D721Med (cell line): ENCODE measurements around the gene NECTIN3.

Source experiments
- DNase-seq: peaks from one replicate; pipeline ENCODE4 v3.0.0; 2011; ENCODE audit warnings: low spot score; ENCODE audit not compliant: insufficient read length
- FAIRE-seq: peaks from 2 replicates; lab custom pipeline; 2011; peaks lifted over from hg19 to GRCh38; lab: Jason Lieb, UNC
- TF ChIP-seq, protein P1 (sequence below): IDR thresholded peaks from 2 replicates; pipeline ENCODE4 v1.5.1; 2012; ENCODE audit warnings: mild to moderate bottlenecking, control low read depth; ENCODE audit not compliant: insufficient read depth; ENCODE audit errors: missing control alignments

NECTIN3 gene

DNA sequence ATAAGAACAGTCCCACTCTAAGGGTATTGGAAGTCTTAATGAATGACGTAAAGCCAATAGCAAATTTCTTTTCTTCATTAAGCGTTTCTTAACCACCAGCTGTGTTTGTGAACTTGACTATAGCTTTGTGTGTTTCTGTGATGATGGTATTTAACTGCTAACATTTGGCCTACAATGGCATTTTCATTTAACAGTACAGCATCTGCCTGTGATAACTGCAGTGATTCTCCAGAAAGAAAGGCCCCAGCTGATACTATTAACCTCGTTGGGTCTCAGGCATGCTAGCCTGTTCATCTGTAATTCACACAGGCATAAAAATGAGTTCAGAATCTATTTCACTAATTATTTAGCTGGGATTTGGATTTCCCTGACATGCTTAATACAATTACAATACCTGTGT lies 121.9 kb downstream of the NECTIN3 start:
- no peak for FAIRE-seq
- DNase-seq = no peak
- TF ChIP-seq, protein P1, sequence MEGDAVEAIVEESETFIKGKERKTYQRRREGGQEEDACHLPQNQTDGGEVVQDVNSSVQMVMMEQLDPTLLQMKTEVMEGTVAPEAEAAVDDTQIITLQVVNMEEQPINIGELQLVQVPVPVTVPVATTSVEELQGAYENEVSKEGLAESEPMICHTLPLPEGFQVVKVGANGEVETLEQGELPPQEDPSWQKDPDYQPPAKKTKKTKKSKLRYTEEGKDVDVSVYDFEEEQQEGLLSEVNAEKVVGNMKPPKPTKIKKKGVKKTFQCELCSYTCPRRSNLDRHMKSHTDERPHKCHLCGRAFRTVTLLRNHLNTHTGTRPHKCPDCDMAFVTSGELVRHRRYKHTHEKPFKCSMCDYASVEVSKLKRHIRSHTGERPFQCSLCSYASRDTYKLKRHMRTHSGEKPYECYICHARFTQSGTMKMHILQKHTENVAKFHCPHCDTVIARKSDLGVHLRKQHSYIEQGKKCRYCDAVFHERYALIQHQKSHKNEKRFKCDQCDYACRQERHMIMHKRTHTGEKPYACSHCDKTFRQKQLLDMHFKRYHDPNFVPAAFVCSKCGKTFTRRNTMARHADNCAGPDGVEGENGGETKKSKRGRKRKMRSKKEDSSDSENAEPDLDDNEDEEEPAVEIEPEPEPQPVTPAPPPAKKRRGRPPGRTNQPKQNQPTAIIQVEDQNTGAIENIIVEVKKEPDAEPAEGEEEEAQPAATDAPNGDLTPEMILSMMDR = no peak

DNA sequence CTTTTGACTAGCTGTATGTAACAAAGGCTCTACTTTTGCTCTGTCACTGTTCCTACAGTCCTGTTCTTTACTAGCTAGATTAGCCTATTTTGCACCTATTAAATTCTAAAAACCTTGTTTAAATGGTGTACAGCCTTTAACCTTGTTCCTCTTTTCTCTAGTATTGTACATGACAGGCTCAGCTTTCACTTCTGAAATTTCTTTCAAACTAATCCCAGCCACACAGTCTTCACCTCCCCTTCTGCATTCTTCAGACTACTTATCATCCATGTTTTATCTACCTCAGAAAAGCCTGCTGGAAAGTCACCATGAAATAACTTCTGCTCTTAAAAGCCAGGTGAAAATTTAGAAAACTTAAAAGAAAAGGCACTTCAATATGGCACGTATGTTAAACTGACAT lies 122.4 kb downstream of the NECTIN3 start:
- no peak for FAIRE-seq
- TF ChIP-seq, protein P1 = no peak

DNA sequence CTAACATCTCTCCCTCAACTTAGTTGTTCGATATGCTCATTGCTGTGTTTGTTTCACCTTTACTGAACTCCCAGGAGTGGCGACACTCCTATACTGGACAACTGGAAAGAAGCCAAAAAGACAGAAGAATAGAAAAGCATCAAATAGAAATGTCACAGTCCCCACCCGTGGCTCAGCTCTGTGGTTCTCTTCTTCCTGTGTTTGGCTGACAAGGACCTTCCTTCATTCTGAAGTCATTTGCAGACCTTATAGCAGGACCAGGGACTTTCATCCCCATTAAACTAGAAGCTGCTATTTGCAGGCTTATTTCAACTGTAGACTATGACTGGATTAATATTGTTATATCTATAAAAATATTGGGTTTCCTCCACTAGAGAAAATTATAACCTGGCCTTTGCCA lies 125.9 kb downstream of the NECTIN3 start:
- FAIRE-seq (no peak), DNase-seq (no peak)
- TF ChIP-seq, protein P1 = no peak

More for the DNA sequence above, 122.4 kb downstream of the NECTIN3 start:
- no peak for DNase-seq

DNA sequence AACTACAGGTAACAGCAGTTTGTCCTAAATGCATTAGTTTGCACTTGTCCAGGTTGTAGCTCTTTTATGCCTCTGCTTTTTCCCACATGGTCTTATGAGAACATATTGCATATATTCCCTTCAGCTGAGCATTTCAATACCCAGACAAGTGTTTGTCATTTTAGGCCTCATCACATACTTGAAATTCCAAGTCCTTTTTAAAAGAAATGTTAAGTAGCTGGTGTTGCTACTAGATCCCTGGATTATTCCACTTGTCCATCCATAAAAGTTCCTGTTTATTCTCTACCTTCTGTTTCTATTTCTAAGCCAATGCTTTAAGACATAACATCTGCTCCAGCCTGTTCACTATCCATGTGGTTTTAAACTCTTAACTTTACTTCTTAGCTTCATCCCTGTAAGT lies 128.4 kb downstream of the NECTIN3 start:
- TF ChIP-seq, protein P1 = no peak
- no peak for FAIRE-seq
- no peak for DNase-seq

DNA sequence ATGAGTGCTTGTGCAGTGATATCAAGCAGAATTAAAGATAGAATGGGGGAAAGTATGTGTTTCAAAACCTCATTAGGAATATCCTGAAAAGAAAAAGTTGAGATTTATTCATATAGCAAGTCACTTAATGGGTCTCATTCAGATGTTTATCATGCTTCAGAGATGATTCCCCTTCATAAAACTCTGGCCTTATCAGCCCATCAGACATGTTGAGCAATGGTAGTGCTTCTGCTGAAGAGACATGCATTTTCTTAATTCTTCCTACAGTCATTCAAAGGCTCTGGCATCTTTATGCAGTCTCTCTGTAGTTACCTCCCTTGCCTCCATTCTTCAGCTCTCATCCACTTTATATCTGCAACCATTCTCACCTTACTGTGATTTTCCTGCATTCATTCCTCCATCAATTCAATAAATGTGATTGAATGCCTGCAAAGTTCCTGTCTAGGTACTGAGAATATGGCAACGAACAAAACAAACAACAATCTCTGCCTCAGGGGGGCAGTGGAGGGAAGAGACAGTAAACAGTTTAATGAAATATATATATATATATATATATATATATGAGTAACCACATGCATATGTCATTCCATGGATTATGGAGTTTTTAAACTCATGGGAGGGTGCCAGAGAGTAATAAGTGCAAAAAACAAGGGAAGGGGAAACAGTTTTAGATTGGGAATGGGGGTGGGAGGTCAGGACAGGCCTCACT lies 138.5 kb downstream of the NECTIN3 start:
- TF ChIP-seq, protein P1 = no peak
- FAIRE-seq (no peak), DNase-seq (no peak)

DNA sequence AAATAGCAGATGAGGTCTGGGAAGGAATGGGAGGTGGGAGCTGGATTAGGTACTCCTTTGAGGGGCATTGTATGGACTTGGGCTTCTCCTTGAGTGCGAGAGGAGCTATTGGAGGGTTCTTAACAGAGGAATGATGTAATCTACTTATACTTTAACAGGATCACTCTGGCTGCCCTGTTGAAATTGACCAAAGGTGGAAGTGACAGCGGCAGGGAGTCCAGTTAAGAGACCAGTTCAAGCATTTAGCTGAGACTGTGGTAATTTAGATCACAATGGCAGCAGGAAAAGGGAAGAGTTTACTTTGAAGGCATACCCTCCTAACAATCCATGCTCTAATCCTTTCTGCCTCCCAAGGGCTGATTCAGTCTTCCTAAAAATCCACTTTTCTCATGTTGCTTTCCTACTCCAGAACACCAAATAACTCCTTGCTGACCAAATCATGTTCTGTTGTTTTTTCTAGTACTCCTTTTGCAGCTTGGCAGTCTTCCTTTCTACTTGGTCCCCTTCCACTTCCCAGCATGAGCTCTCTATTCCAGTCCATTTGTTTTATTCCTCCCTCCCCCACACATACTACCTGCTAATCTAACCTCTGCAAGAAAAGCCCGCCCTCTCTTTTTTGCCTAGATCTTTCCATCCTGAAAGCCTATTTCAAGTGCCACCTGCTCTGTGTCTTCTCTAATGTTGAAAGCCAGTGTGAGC lies 139.4 kb downstream of the NECTIN3 start:
- DNase-seq = no peak
- TF ChIP-seq, protein P1 = no peak
- FAIRE-seq = no peak

DNA sequence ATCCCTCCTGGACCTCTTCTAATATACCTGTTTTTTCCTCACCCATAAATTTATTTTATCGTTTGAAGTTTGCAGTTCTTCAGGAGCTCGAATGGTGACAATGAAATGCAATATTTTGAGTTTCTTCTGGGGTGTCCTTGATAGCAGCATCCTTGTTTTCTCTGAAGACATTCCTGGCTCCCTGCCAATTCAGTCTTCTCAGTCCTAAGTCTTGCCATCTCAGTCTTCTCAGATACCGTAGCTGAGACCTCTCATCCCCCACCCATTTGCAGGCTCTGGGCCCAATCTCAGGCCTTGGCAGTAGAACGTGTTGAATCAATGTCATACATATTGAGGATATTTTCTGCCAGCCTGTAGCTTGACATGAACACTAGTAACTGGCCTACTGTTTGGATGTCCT lies 140.9 kb downstream of the NECTIN3 start:
- DNase-seq = no peak
- TF ChIP-seq, protein P1 = no peak
- no peak for FAIRE-seq
